ENCODE results near the gene HERC6.
"Not testable (repeated sequence)": the region's sequence is repeated elsewhere in the genome, so short reads cannot be mapped to it uniquely, and the experiment has no call there.

The HERC6 gene
- total RNA-seq: 19.4 to 43.8 reads per million in 2 experiments

- DNase-seq (ENCODE audit: low read depth): peak; percentile 57
These were observed at the start of gene HERC6 for GRCh38 chr4:88378691-88379559. TSS of gene HERC6 (plus strand) at chr4:88378852. CDS start at chr4:88378922, 70 bp downstream.

- DNase-seq (ENCODE audit: low read depth): no peak
These were observed 44.8 kb upstream of the HERC6 start for GRCh38 chr4:88333741-88334405.

- DNase-seq (ENCODE audit: low read depth): no peak
These were observed 43.5 kb upstream of the HERC6 start for GRCh38 chr4:88335092-88335665.

GRCh38 chr4:88341227-88342192 lies 37.1 kb upstream of the HERC6 start:
- DNase-seq (ENCODE audit: low read depth): no peak

GRCh38 chr4:88346902-88347301 lies 31.8 kb upstream of the HERC6 start:
- not testable (repeated sequence) for DNase-seq (ENCODE audit: low read depth)

GRCh38 chr4:88348761-88349160 lies 29.9 kb upstream of the HERC6 start:
- not testable (repeated sequence) for DNase-seq (ENCODE audit: low read depth)

- DNase-seq (ENCODE audit: low read depth): no peak
These were observed 27.9 kb upstream of the HERC6 start for GRCh38 chr4:88350786-88351185.

- DNase-seq (ENCODE audit: low read depth): no peak
These were observed 26.5 kb upstream of the HERC6 start for GRCh38 chr4:88352062-88352740.

GRCh38 chr4:88353324-88353723 lies 25.3 kb upstream of the HERC6 start:
- no peak for DNase-seq (ENCODE audit: low read depth)

- DNase-seq (ENCODE audit: low read depth): no peak
These were observed 21.9 kb upstream of the HERC6 start for GRCh38 chr4:88356771-88357170.

- DNase-seq (ENCODE audit: low read depth): no peak
These were observed 21.4 kb upstream of the HERC6 start for GRCh38 chr4:88357262-88357661.

- no peak for DNase-seq (ENCODE audit: low read depth)
These were observed 19.1 kb upstream of the HERC6 start for GRCh38 chr4:88359558-88359957.

GRCh38 chr4:88360256-88360655 lies 18.4 kb upstream of the HERC6 start:
- DNase-seq (ENCODE audit: low read depth): no peak

- no peak for DNase-seq (ENCODE audit: low read depth)
These were observed 17.9 kb upstream of the HERC6 start for GRCh38 chr4:88360791-88361190.

GRCh38 chr4:88361217-88361773 lies 17.4 kb upstream of the HERC6 start:
- DNase-seq (ENCODE audit: low read depth): not testable (repeated sequence)

- no peak for DNase-seq (ENCODE audit: low read depth)
These were observed 12.2 kb upstream of the HERC6 start for GRCh38 chr4:88366460-88366859.

- DNase-seq (ENCODE audit: low read depth): no peak
These were observed 10.8 kb upstream of the HERC6 start for GRCh38 chr4:88367826-88368225.

- not testable (repeated sequence) for DNase-seq (ENCODE audit: low read depth)
These were observed 9.4 kb upstream of the HERC6 start for GRCh38 chr4:88369180-88369812.

GRCh38 chr4:88381123-88381522 lies 2.5 kb downstream of the HERC6 start:
- no peak for DNase-seq (ENCODE audit: low read depth)

GRCh38 chr4:88382621-88383020 lies 4.0 kb downstream of the HERC6 start:
- DNase-seq (ENCODE audit: low read depth): peak; percentile 28
